GM12865 (cell line): Measurements from ENCODE around the gene MLANA.

ENCODE experiments used
- DNase-seq: peaks from one replicate; pipeline ENCODE4 v3.0.0; 2010; ENCODE audit warnings: low read depth
- H3K4me3 ChIP-seq: 2 replicates; pipeline ENCODE4 v1.5.1; 2011; ENCODE audit warnings: mild to moderate bottlenecking, low read depth, low read length, control low read depth
- TF ChIP-seq, protein P1 (sequence below): IDR thresholded peaks from 2 replicates; pipeline ENCODE4 v1.5.1; 2011; ENCODE audit warnings: low read length, control low read depth, low read depth, inconsistent platforms; ENCODE audit not compliant: insufficient read depth; ENCODE audit errors: missing control alignments

Gene MLANA

DNA sequence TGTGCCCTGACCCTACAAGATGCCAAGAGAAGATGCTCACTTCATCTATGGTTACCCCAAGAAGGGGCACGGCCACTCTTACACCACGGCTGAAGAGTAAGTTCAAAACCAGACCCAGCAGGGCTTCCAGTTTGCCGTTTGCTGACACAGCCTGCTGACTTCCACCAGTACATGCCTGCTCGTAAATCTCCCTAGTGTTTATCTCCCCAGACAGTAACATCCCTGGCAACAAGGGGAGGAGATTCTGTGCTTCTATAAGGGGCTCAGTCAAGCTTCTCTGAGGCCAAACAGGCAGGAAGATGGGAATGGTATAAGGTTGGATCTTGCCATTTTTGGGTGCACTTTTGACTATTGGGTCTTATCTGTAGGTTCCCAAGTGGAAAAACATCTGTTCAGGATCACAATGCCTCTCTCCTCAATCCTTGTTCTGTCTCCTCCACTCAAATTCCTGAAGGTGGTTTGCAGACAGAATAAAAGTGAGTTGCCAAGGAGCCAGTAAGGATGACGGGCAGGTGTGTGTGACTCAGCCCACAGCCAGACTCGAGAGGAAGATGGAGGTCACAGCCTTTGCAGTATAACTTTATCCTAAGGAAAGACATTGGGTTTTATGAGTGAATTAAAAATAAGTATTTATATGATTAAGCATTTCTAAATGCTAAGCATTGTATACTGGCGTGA lies 1.9 kb downstream of the MLANA start:
- DNase-seq = no peak
- no peak overlapping the region for H3K4me3 ChIP-seq
- TF ChIP-seq, protein P1, sequence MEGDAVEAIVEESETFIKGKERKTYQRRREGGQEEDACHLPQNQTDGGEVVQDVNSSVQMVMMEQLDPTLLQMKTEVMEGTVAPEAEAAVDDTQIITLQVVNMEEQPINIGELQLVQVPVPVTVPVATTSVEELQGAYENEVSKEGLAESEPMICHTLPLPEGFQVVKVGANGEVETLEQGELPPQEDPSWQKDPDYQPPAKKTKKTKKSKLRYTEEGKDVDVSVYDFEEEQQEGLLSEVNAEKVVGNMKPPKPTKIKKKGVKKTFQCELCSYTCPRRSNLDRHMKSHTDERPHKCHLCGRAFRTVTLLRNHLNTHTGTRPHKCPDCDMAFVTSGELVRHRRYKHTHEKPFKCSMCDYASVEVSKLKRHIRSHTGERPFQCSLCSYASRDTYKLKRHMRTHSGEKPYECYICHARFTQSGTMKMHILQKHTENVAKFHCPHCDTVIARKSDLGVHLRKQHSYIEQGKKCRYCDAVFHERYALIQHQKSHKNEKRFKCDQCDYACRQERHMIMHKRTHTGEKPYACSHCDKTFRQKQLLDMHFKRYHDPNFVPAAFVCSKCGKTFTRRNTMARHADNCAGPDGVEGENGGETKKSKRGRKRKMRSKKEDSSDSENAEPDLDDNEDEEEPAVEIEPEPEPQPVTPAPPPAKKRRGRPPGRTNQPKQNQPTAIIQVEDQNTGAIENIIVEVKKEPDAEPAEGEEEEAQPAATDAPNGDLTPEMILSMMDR = no peak

DNA sequence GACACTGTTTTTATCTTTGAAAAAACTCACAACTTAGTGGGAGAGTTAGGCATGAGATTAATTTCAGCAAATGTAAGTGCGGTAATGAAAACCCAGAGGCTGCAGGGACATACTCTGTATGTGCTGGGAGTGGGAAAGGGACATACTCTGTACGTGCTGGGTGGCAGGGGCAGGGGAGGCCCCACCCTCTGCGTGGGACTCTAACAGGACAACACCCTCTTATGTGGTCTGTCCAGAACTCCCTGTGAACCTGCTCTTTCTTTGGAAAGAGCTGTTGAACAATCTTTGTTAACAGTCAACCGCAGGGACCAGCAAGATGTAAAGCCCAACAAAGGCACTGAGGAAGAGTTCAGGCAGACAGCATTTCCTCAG lies 2.4 kb downstream of the MLANA start:
- TF ChIP-seq, protein P1 = no peak
- no peak for DNase-seq

DNA sequence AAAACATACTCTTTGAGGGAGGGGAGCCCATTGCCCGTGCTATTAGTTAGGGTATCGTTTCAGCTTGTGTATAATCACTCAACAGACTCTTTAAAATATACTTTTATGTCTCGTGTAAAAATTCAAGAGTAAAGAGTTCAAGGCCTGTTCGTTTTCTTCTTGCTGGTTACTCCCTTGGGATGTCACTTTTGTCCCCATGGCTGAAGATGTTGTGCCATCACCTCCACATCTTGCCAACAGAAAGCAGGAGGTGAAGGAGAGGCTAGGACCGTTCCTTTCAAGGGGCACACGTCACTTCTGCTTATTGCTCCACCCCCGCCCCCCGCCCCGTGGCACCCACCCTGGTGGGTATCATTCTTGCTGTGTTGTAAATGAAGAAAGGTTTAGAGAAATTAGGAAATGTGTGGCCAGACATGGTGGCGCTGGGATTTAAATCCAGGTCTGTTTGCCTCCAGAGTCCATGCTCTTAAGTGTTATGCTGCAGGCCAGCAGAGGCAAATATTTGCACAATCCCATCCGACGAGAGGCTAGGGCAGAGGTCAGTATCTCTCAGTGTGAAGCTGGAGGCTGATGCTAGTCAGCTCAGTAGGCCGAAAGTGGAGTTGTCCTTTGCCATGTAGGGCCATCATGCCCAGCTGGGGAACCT lies 3.0 kb downstream of the MLANA start:
- DNase-seq = no peak
- H3K4me3 ChIP-seq = no peak overlapping the region
- TF ChIP-seq, protein P1 = no peak

More for the DNA sequence above, 2.4 kb downstream of the MLANA start:
- H3K4me3 ChIP-seq = no peak overlapping the region

DNA sequence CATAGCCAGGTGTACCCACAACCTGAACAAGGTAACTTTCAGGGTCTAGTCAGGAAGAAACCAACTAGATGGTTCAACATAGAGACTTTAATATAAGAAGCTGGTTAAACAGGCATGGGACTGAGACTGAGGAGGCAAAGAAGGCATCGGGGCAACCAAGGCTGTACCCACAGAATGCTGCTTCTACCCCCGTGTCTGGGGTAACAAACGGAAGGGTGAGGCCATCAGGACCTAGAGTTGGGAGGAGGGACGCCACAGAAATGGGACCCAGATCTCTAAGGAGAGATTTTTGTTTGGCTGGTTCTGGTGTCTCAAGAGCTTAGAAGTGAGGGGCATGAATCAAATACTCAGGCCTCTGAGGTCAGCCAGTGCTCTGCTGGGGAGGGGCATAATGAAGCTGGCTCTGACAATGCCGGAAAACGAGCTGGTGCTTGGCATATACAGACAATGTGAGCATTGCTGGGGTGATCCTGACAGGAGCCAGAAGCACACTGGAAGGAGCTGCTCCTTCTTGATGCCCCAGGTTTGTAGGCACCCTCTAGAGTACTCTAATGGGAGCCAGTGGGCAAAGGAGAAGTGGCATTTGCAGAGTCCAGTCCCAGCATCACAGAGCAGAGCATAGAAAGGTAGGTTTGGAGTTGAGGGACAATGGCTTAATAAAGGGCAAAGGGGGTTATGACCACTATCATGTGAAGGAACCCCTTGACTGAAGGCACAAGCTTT lies 3.7 kb downstream of the MLANA start:
- DNase-seq = no peak
- TF ChIP-seq, protein P1 = no peak
- no peak overlapping the region for H3K4me3 ChIP-seq

DNA sequence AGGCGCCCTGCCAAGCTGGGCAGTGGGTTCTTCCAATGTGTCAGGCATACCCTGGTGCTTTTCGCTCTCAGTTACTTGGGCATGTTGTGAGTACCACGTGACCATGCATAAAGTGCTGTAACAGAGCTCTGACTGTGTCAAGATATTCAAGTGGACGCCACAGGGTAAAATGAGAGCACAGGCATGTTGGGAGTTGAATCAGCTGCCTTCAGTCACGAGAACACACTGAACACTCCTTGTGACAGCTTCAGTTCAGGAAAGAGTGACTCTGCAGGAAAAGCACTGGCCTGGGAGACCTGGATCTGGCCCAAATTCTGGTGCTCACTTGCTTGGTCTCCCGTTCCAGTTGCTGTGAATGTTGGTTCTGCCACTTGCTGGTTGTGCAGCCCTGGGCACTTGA lies 5.1 kb downstream of the MLANA start:
- TF ChIP-seq, protein P1 = no peak
- no peak overlapping the region for H3K4me3 ChIP-seq
- no peak for DNase-seq

DNA sequence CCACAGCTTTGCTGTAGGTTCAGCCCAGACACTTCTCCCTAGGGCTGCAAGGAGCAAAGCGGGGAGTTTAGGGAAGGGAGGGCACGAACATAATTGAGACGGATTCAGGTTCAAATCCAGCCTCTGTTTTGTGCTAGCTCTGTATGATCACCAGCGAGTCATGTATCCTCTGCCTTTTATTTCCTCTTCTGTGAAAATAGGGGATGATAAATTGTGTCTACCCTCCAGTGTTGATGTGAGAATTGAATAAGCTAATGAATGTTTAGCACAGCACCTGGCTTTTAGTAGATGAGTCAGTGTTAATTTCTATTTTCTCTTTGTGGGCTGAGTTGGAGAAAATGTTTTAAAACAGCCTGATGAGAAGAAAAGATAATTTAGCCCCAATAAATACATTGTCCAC lies 6.2 kb downstream of the MLANA start:
- TF ChIP-seq, protein P1 = no peak
- H3K4me3 ChIP-seq = no peak overlapping the region
- no peak for DNase-seq
